ENCODE data around the gene RAB11FIP5.

The RAB11FIP5 gene

GRCh38 chr2:73081181-73081671, 31.5 kb downstream of the RAB11FIP5 start:
- no peak for FAIRE-seq
- TF ChIP-seq POLR2A (IDR thresholded peaks at IDR 0.05; ENCODE audit: low read depth, low read length) (no peak), TAF1 (IDR thresholded peaks at IDR 0.05; ENCODE audit: low read depth, low read length) (no peak), SPI1 (IDR thresholded peaks at IDR 0.05; ENCODE audit: low read depth, low read length) (no peak), POLR2AphosphoS5 (IDR thresholded peaks at IDR 0.05; ENCODE audit: low read depth, low read length) (no peak), PAX5 (IDR thresholded peaks at IDR 0.05; ENCODE audit: insufficient read depth, low read length, severe bottlenecking) (no peak), POU2F2 (IDR thresholded peaks at IDR 0.05; ENCODE audit: low read depth, low read length) (no peak)
- no peak for DNase-seq (ENCODE audit: insufficient read length, low spot score)

- TF ChIP-seq PAX5 (IDR thresholded peaks at IDR 0.05; ENCODE audit: insufficient read depth, low read length, severe bottlenecking) (no peak), POLR2A (IDR thresholded peaks at IDR 0.05; ENCODE audit: low read depth, low read length) (no peak), SPI1 (IDR thresholded peaks at IDR 0.05; ENCODE audit: low read depth, low read length) (no peak), POLR2AphosphoS5 (IDR thresholded peaks at IDR 0.05; ENCODE audit: low read depth, low read length) (no peak), TAF1 (IDR thresholded peaks at IDR 0.05; ENCODE audit: low read depth, low read length) (no peak), POU2F2 (IDR thresholded peaks at IDR 0.05; ENCODE audit: low read depth, low read length) (no peak)
- DNase-seq (ENCODE audit: insufficient read length, low spot score) (no peak), FAIRE-seq (no peak)
Observed at GRCh38 chr2:73080321-73081131, 32.2 kb downstream of the RAB11FIP5 start.

- DNase-seq (ENCODE audit: insufficient read length, low spot score) = no peak
- FAIRE-seq = no peak
Observed at GRCh38 chr2:73079636-73080035, 33.1 kb downstream of the RAB11FIP5 start.

GRCh38 chr2:73078457-73079411, 34.0 kb downstream of the RAB11FIP5 start:
- TF ChIP-seq PAX5 (IDR thresholded peaks at IDR 0.05; ENCODE audit: insufficient read depth, low read length, severe bottlenecking) (no peak), SPI1 (IDR thresholded peaks at IDR 0.05; ENCODE audit: low read depth, low read length) (no peak), POLR2A (IDR thresholded peaks at IDR 0.05; ENCODE audit: low read depth, low read length) (no peak), TAF1 (IDR thresholded peaks at IDR 0.05; ENCODE audit: low read depth, low read length) (no peak), POLR2AphosphoS5 (IDR thresholded peaks at IDR 0.05; ENCODE audit: low read depth, low read length) (no peak), POU2F2 (IDR thresholded peaks at IDR 0.05; ENCODE audit: low read depth, low read length) (no peak)
- FAIRE-seq = no peak

More at GRCh38 chr2:73079636-73080035, 33.1 kb downstream of the RAB11FIP5 start:
- TF ChIP-seq PAX5 (IDR thresholded peaks at IDR 0.05; ENCODE audit: insufficient read depth, low read length, severe bottlenecking) = no peak
- TF ChIP-seq POLR2A (IDR thresholded peaks at IDR 0.05; ENCODE audit: low read depth, low read length) = no peak
- no peak for TF ChIP-seq TAF1 (IDR thresholded peaks at IDR 0.05; ENCODE audit: low read depth, low read length)
- TF ChIP-seq SPI1 (IDR thresholded peaks at IDR 0.05; ENCODE audit: low read depth, low read length) = no peak
- TF ChIP-seq POU2F2 (IDR thresholded peaks at IDR 0.05; ENCODE audit: low read depth, low read length) = no peak
- TF ChIP-seq POLR2AphosphoS5 (IDR thresholded peaks at IDR 0.05; ENCODE audit: low read depth, low read length) = no peak

GRCh38 chr2:73077424-73077795, 35.3 kb downstream of the RAB11FIP5 start:
- DNase-seq (ENCODE audit: insufficient read length, low spot score) (no peak), FAIRE-seq (no peak)
- no peak for TF ChIP-seq POLR2A (IDR thresholded peaks at IDR 0.05; ENCODE audit: low read depth, low read length)
- TF ChIP-seq SPI1 (IDR thresholded peaks at IDR 0.05; ENCODE audit: low read depth, low read length) = no peak
- no peak for TF ChIP-seq POU2F2 (IDR thresholded peaks at IDR 0.05; ENCODE audit: low read depth, low read length)
- TF ChIP-seq POLR2AphosphoS5 (IDR thresholded peaks at IDR 0.05; ENCODE audit: low read depth, low read length) = no peak
- no peak for TF ChIP-seq PAX5 (IDR thresholded peaks at IDR 0.05; ENCODE audit: insufficient read depth, low read length, severe bottlenecking)
- TF ChIP-seq TAF1 (IDR thresholded peaks at IDR 0.05; ENCODE audit: low read depth, low read length) = no peak

More at GRCh38 chr2:73078457-73079411, 34.0 kb downstream of the RAB11FIP5 start:
- no peak for DNase-seq (ENCODE audit: insufficient read length, low spot score)

- TF ChIP-seq PAX5 (IDR thresholded peaks at IDR 0.05; ENCODE audit: insufficient read depth, low read length, severe bottlenecking) = no peak
- no peak for TF ChIP-seq POLR2A (IDR thresholded peaks at IDR 0.05; ENCODE audit: low read depth, low read length)
- TF ChIP-seq SPI1 (IDR thresholded peaks at IDR 0.05; ENCODE audit: low read depth, low read length) = no peak
- no peak for TF ChIP-seq TAF1 (IDR thresholded peaks at IDR 0.05; ENCODE audit: low read depth, low read length)
- no peak for TF ChIP-seq POU2F2 (IDR thresholded peaks at IDR 0.05; ENCODE audit: low read depth, low read length)
- FAIRE-seq (no peak), DNase-seq (ENCODE audit: insufficient read length, low spot score) (no peak)
Observed at GRCh38 chr2:73076701-73077423, 35.9 kb downstream of the RAB11FIP5 start.

- DNase-seq (ENCODE audit: insufficient read length, low spot score) = no peak
- TF ChIP-seq PAX5 (IDR thresholded peaks at IDR 0.05; ENCODE audit: insufficient read depth, low read length, severe bottlenecking) = no peak
- no peak for TF ChIP-seq SPI1 (IDR thresholded peaks at IDR 0.05; ENCODE audit: low read depth, low read length)
- no peak for TF ChIP-seq POU2F2 (IDR thresholded peaks at IDR 0.05; ENCODE audit: low read depth, low read length)
- no peak for TF ChIP-seq POLR2AphosphoS5 (IDR thresholded peaks at IDR 0.05; ENCODE audit: low read depth, low read length)
- TF ChIP-seq POLR2A (IDR thresholded peaks at IDR 0.05; ENCODE audit: low read depth, low read length) = no peak
- TF ChIP-seq TAF1 (IDR thresholded peaks at IDR 0.05; ENCODE audit: low read depth, low read length) = no peak
Observed at GRCh38 chr2:73075477-73076373, 37.0 kb downstream of the RAB11FIP5 start.

More at GRCh38 chr2:73075477-73076373, 37.0 kb downstream of the RAB11FIP5 start:
- FAIRE-seq = no peak

All from GM12891 (cell line).